GM03348 (cell line): Measurements from ENCODE around the gene RILPL1.
"Not testable (repeated sequence)": the region's sequence is repeated elsewhere in the genome, so short reads cannot be mapped to it uniquely, and the experiment has no call there.

Source experiments
- DNase-seq: peaks from one replicate; pipeline ENCODE4 v3.0.0; 2012; ENCODE audit warnings: low spot score

The RILPL1 gene

GRCh38 chr12:123494124-123494851 is 39.2 kb downstream of the RILPL1 start:
- no peak for DNase-seq

- DNase-seq = not testable (repeated sequence)
These were observed 41.0 kb downstream of the RILPL1 start for GRCh38 chr12:123492339-123493039.

- DNase-seq = no peak
These were observed 42.0 kb downstream of the RILPL1 start for GRCh38 chr12:123491481-123491880.

GRCh38 chr12:123491056-123491455 is 42.5 kb downstream of the RILPL1 start:
- no peak for DNase-seq

GRCh38 chr12:123490089-123490488 is 43.4 kb downstream of the RILPL1 start:
- no peak for DNase-seq

GRCh38 chr12:123489580-123489979 is 43.9 kb downstream of the RILPL1 start:
- no peak for DNase-seq

- no peak for DNase-seq
These were observed 44.8 kb downstream of the RILPL1 start for GRCh38 chr12:123488539-123489230.

- DNase-seq = no peak
These were observed 46.1 kb downstream of the RILPL1 start for GRCh38 chr12:123487428-123487827.

GRCh38 chr12:123485756-123486155 is 47.8 kb downstream of the RILPL1 start:
- DNase-seq = no peak

- DNase-seq = no peak
These were observed 49.8 kb downstream of the RILPL1 start for GRCh38 chr12:123483602-123484248.

- no peak for DNase-seq
These were observed 50.6 kb downstream of the RILPL1 start for GRCh38 chr12:123482876-123483275.

GRCh38 chr12:123481251-123481650 is 52.3 kb downstream of the RILPL1 start:
- not testable (repeated sequence) for DNase-seq

GRCh38 chr12:123479442-123480180 is 53.9 kb downstream of the RILPL1 start:
- no peak for DNase-seq

GRCh38 chr12:123478762-123479161 is 54.8 kb downstream of the RILPL1 start:
- no peak for DNase-seq

GRCh38 chr12:123478069-123478468 is 55.5 kb downstream of the RILPL1 start:
- no peak for DNase-seq

- DNase-seq = no peak
These were observed 58.2 kb downstream of the RILPL1 start for GRCh38 chr12:123475246-123475703.

GRCh38 chr12:123474485-123475245 is 58.9 kb downstream of the RILPL1 start:
- no peak for DNase-seq

- DNase-seq = no peak
These were observed 61.1 kb downstream of the RILPL1 start for GRCh38 chr12:123472438-123472849.

- DNase-seq = peak; percentile 68
These were observed 62.0 kb downstream of the RILPL1 start for GRCh38 chr12:123471374-123472068.

- no peak for DNase-seq
These were observed 63.5 kb downstream of the RILPL1 start for GRCh38 chr12:123469978-123470377.
